Hepatocyte (in vitro differentiated cells): ENCODE measurements around the gene PLPPR1. TPM values are rescaled to one million over a fixed set of nuclear protein-coding genes. Genes with fewer than 3 reads are reported as not detected.

ENCODE experiments used
- DNase-seq: peaks from one replicate; pipeline ENCODE4 v3.0.0-alpha.2; 2016; ENCODE audit warnings: low spot score
- H2AFZ ChIP-seq: fragments of 200-600 bp; sonication (generic); 2 replicates; pipeline ENCODE4 v1.6.0; 2016; ENCODE audit warnings: antibody characterized with exemption, mild to moderate bottlenecking
- H3K27ac ChIP-seq: fragments of 200-600 bp; sonication (generic); 2 replicates; pipeline ENCODE4 v1.5.1; 2016; ENCODE audit warnings: mild to moderate bottlenecking
- H3K27me3 ChIP-seq: fragments of 200-600 bp; sonication (generic); 2 replicates; pipeline ENCODE4 v1.6.1; 2016
- H3K36me3 ChIP-seq: fragments of 200-600 bp; sonication (generic); replicated peaks from 2 replicates; pipeline ENCODE4 v1.5.1; 2016; ENCODE audit warnings: low read depth; ENCODE audit not compliant: insufficient read depth
- H3K4me1 ChIP-seq: fragments of 200-600 bp; sonication (generic); 2 replicates; pipeline ENCODE4 v1.5.1; 2016; ENCODE audit warnings: mild to moderate bottlenecking, moderate library complexity; ENCODE audit not compliant: insufficient read depth
- H3K4me2 ChIP-seq: fragments of 200-600 bp; sonication (generic); 2 replicates; pipeline ENCODE4 v1.6.0; 2016
- H3K4me3 ChIP-seq: fragments of 200-600 bp; sonication (generic); 2 replicates; pipeline ENCODE4 v1.5.1; 2016; ENCODE audit warnings: mild to moderate bottlenecking
- H3K79me2 ChIP-seq: fragments of 200-600 bp; sonication (generic); 2 replicates; pipeline ENCODE4 v1.6.0; 2017; ENCODE audit warnings: mild to moderate bottlenecking
- H3K9me2 ChIP-seq: fragments of 200-600 bp; sonication (generic); replicated peaks from 2 replicates; pipeline ENCODE4 v1.6.0; 2017; ENCODE audit warnings: mild to moderate bottlenecking; ENCODE audit not compliant: insufficient read depth
- H3K9me3 ChIP-seq: fragments of 200-600 bp; sonication (generic); 2 replicates; pipeline ENCODE4 v1.5.1; 2016; ENCODE audit warnings: low read depth, mild to moderate bottlenecking
- H4K20me1 ChIP-seq: fragments of 200-600 bp; sonication (generic); 2 replicates; pipeline ENCODE4 v1.6.0; 2016; ENCODE audit warnings: mild to moderate bottlenecking; ENCODE audit not compliant: insufficient read depth, poor library complexity, severe bottlenecking
- CTCF ChIP-seq: fragments of 200-600 bp; sonication (generic); IDR thresholded peaks from 2 replicates; pipeline ENCODE4 v1.5.1; 2016; ENCODE audit warnings: antibody characterized with exemption, mild to moderate bottlenecking; ENCODE audit not compliant: poor library complexity
- EZH2 ChIP-seq: fragments of 200-600 bp; sonication (generic); IDR thresholded peaks from 2 replicates; pipeline ENCODE4 v1.6.1; 2016; ENCODE audit warnings: antibody characterized with exemption, mild to moderate bottlenecking, borderline replicate concordance
- EZH2phosphoT487 ChIP-seq: fragments of 200-600 bp; sonication (generic); IDR thresholded peaks from one replicate; pipeline ENCODE4 v1.6.1; 2018; ENCODE audit warnings: antibody characterized with exemption, mild to moderate bottlenecking, low read depth, moderate library complexity; ENCODE audit not compliant: unreplicated experiment, severe bottlenecking
- WGBS: methylation state at CpG from one replicate; pipeline ENCODE4 v1.1.6; 2016; ENCODE audit warnings: low lambda C conversion rate; ENCODE audit errors: missing lambda C conversion rate; 5-methylcytosine and 5-hydroxymethylcytosine counted together
- polyA plus RNA-seq: library from polyadenylated mRNA; unstranded; fragments of >200 nt; fragmentation: Nextera tagmentation; extraction: Ambion mirVana; gene quantifications from 2 replicates; pipeline ENCODE4 v1.2.1, GENCODE V29; 2016
- total RNA-seq: library from RNA; depleted of rRNA; stranded (reverse); fragments of >200 nt; gene quantifications from 2 replicates; pipeline ENCODE4 v1.2.3, GENCODE V29; 2014

PLPPR1 gene
- total and polyA plus RNA-seq, 2 experiments from 2014 or later = 0.27 to 2.1 TPM

GRCh38 chr9:100999906-101000544, 28.5 kb upstream of the PLPPR1 start:
- Histone ChIP-seq H3K4me1 (no peaks in the 10 kb centered on the region), H3K79me2 (no peaks in the 10 kb centered on the region)

GRCh38 chr9:101005246-101005645, 23.3 kb upstream of the PLPPR1 start:
- no peak for DNase-seq
- H3K36me3 ChIP-seq = no peaks in the 10 kb centered on the region
- TF ChIP-seq EZH2phosphoT487 = no peak
- no peak for TF ChIP-seq EZH2
- TF ChIP-seq CTCF = no peak
- no peak overlapping the region for H3K27ac ChIP-seq
- H3K9me3 ChIP-seq = no peaks in the 10 kb centered on the region
- 81% methylated on average over 3 of the region's 3 CpGs for WGBS
- H2AFZ ChIP-seq = no peak overlapping the region
- H3K4me2 ChIP-seq = no peak overlapping the region
- no peak overlapping the region for H3K4me3 ChIP-seq
- H3K27me3 ChIP-seq = no peaks in the 10 kb centered on the region
- H3K79me2 ChIP-seq = no peaks in the 10 kb centered on the region
- no peaks in the 10 kb centered on the region for H3K9me2 ChIP-seq
- no peaks in the 10 kb centered on the region for H4K20me1 ChIP-seq
- no peaks in the 10 kb centered on the region for H3K4me1 ChIP-seq

More at GRCh38 chr9:100999906-101000544, 28.5 kb upstream of the PLPPR1 start:
- Histone ChIP-seq H3K27me3 (no peaks in the 10 kb centered on the region), H3K36me3 (no peaks in the 10 kb centered on the region), H2AFZ (no peak overlapping the region), H4K20me1 (no peaks in the 10 kb centered on the region), H3K9me3 (no peaks in the 10 kb centered on the region), H3K9me2 (no peaks in the 10 kb centered on the region), H3K27ac (no peak overlapping the region), H3K4me3 (no peak overlapping the region), H3K4me2 (no peak overlapping the region)
- WGBS = 83% methylated on average over 5 of the region's 5 CpGs
- no peak for DNase-seq
- TF ChIP-seq CTCF (no peak), EZH2 (no peak), EZH2phosphoT487 (no peak)

- Histone ChIP-seq H3K27ac (no peak overlapping the region), H3K4me2 (no peak overlapping the region), H3K27me3 (no peaks in the 10 kb centered on the region), H3K4me1 (no peaks in the 10 kb centered on the region), H3K9me2 (no peaks in the 10 kb centered on the region), H3K9me3 (no peaks in the 10 kb centered on the region), H3K4me3 (no peak overlapping the region), H2AFZ (no peak overlapping the region), H3K36me3 (no peaks in the 10 kb centered on the region), H3K79me2 (no peaks in the 10 kb centered on the region), H4K20me1 (no peaks in the 10 kb centered on the region)
- WGBS = 70% methylated on average over 2 of the region's 2 CpGs
- TF ChIP-seq CTCF = no peak
- DNase-seq = no peak
Measured at GRCh38 chr9:101014566-101014965, 14.0 kb upstream of the PLPPR1 start.

GRCh38 chr9:101018467-101018866, 10.1 kb upstream of the PLPPR1 start:
- Histone ChIP-seq H3K27ac (no peak overlapping the region), H3K27me3 (no peaks in the 10 kb centered on the region), H3K4me1 (no peaks in the 10 kb centered on the region), H2AFZ (no peak overlapping the region), H3K36me3 (no peaks in the 10 kb centered on the region), H3K79me2 (no peaks in the 10 kb centered on the region), H3K9me2 (no peaks in the 10 kb centered on the region), H3K4me2 (no peak overlapping the region), H3K9me3 (no peaks in the 10 kb centered on the region), H3K4me3 (no peak overlapping the region), H4K20me1 (no peaks in the 10 kb centered on the region)
- no peak for TF ChIP-seq CTCF
- TF ChIP-seq EZH2phosphoT487 = no peak
- TF ChIP-seq EZH2 = no peak
- DNase-seq = no peak
- WGBS = 86% methylated on average over 2 of the region's 2 CpGs
